ENCODE results near the gene TBCK. TPM values are rescaled to one million over a fixed set of nuclear protein-coding genes. Genes with fewer than 3 reads are reported as not detected.
"Not testable (repeated sequence)": the region's sequence is repeated elsewhere in the genome, so short reads cannot be mapped to it uniquely, and the experiment has no call there.

TBCK gene
- total RNA-seq, 4 donors from 2014 or later = 25.3 to 40.0 (median 37.2) TPM

- DNase-seq (ENCODE audit: low spot score) (no peak), ATAC-seq (ENCODE audit: low FRiP score) (no peak)
- TF ChIP-seq CTCF (IDR thresholded peaks at IDR 0.05) = no peak
Observed at GRCh38 chr4:106325800-106326199, 9.8 kb upstream of the TBCK start.

GRCh38 chr4:106323119-106323518 is 7.1 kb upstream of the TBCK start:
- no peak for TF ChIP-seq CTCF (IDR thresholded peaks at IDR 0.05)
- DNase-seq (ENCODE audit: low spot score) (no peak), ATAC-seq (ENCODE audit: low FRiP score) (no peak)

GRCh38 chr4:106321814-106322213 is 5.8 kb upstream of the TBCK start:
- DNase-seq (ENCODE audit: low spot score); ATAC-seq (ENCODE audit: low FRiP score): not testable (repeated sequence)

GRCh38 chr4:106321168-106321567 is 5.2 kb upstream of the TBCK start:
- not testable (repeated sequence) for ATAC-seq (ENCODE audit: low FRiP score); DNase-seq (ENCODE audit: low spot score)

GRCh38 chr4:106320235-106320634 is 4.2 kb upstream of the TBCK start:
- no peak for DNase-seq (ENCODE audit: low spot score)
- no peak for TF ChIP-seq CTCF (IDR thresholded peaks at IDR 0.05)
- ATAC-seq (ENCODE audit: low FRiP score) = no peak

- no peak for TF ChIP-seq CTCF (IDR thresholded peaks at IDR 0.05)
- ATAC-seq (ENCODE audit: low FRiP score) = no peak
Observed at GRCh38 chr4:106318511-106318910, 2.5 kb upstream of the TBCK start.

GRCh38 chr4:106317815-106318214 is 1.8 kb upstream of the TBCK start:
- DNase-seq (ENCODE audit: low spot score) (no peak), ATAC-seq (ENCODE audit: low FRiP score) (no peak)
- TF ChIP-seq CTCF (IDR thresholded peaks at IDR 0.05) = no peak

More at GRCh38 chr4:106318511-106318910, 2.5 kb upstream of the TBCK start:
- no peak for DNase-seq (ENCODE audit: low spot score)

GRCh38 chr4:106316773-106317409 is 882 bp upstream of the TBCK start:
- DNase-seq (ENCODE audit: low spot score) (no peak), ATAC-seq (ENCODE audit: low FRiP score) (no peak)
- TF ChIP-seq CTCF (IDR thresholded peaks at IDR 0.05) = no peak
